Fibroblast of lung (primary cell): ENCODE data around the gene TNFSF13.

Source experiments
- CTCF ChIP-seq, 2 donors: IDR thresholded peaks in 1 of 2; conservative IDR thresholded peaks in 1 of 2; 1 replicate in 1 of 2; 2 replicates in 1 of 2; pipeline ENCODE4 v1.5.1; 2011 to 2012; ENCODE audit warnings: low read length in 2 of 2, control low read depth in 1 of 2, inconsistent platforms in 1 of 2, low read depth in 1 of 2, mild to moderate bottlenecking in 1 of 2
- EZH2 ChIP-seq: IDR thresholded peaks from 2 replicates; pipeline ENCODE4 v1.5.1; 2012; ENCODE audit warnings: low read length, control low read depth, mild to moderate bottlenecking; ENCODE audit errors: missing control alignments

- no peak for TF ChIP-seq CTCF (conservative IDR thresholded peaks at IDR 0.05 in 1 of 2, IDR thresholded peaks at IDR 0.05 in 1 of 2; ENCODE audit: low read depth in 1 of 2, low read length in 2 of 2)
- no peak for TF ChIP-seq EZH2
Measured at GRCh38 chr17:7556627-7557026, 1.9 kb upstream of the TNFSF13 start.
